ENCODE data around the gene EXOC6B.

DNA sequence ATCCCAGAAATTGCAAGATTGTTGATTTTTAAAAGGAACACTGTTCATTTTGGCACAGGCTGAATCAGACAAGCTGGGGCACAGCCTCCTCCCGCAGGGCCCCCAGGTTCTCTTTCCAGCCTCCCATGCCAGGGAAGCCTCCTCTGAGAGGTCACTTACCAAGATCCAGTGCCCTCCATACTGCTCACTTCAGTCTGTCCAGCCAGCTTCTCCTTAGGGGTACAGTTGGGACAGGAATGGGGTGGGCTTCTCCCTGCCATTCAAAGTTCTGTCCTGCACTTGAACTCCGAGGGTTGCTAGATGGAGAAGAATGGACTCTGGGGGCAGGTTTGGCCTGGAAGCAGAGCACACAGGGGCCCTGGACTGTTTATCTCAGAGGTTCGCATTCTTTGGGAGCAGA lies 670.7 kb downstream of the EXOC6B start:
- TF ChIP-seq CTCF (IDR thresholded peaks at IDR 0.05) (no peak), POLR2A (IDR thresholded peaks at IDR 0.05) (no peak)
